Panc1 (cell line): ENCODE measurements around the gene NXPE3. TPM values are rescaled to one million over a fixed set of nuclear protein-coding genes. Genes with fewer than 3 reads are reported as not detected.

Experiments used
- ATAC-seq: fragments of 200-7000 bp; cut with Tn5 transposase; 2 replicates; pipeline ENCODE4 v1.9.1; 2020; ENCODE audit warnings: mild to moderate bottlenecking, moderate library complexity
- BruUV-seq: library from RNA; stranded (reverse); fragments of 400-500 nt; replicated peaks from 2 replicates; lab custom pipeline; 2021; lab: Mats Ljungman, UMichigan
- CTCF ChIA-PET: fragments of 300-600 bp; sonication (Branson Sonifier 250); formaldehyde crosslinking; loops from one replicate; lab custom pipeline; 2022; ENCODE audit warnings: antibody characterized with exemption; lab: Charles Lee
- POLR2A ChIA-PET: fragments of 300-600 bp; sonication (Branson Sonifier 250); formaldehyde crosslinking; loops from one replicate; lab custom pipeline; 2022; ENCODE audit warnings: antibody characterized with exemption; lab: Charles Lee
- DNase-seq: peaks from one replicate; pipeline ENCODE4 v3.0.0-alpha.2; 2010; ENCODE audit warnings: low read depth, low spot score
- H3K27ac ChIP-seq: 2 replicates; pipeline ENCODE4 v1.5.1; 2011; ENCODE audit warnings: mild to moderate bottlenecking, low read length, inconsistent platforms
- H3K27me3 ChIP-seq: fragments of 200-500 bp; sonication (Bioruptor generic); 2 replicates; pipeline ENCODE4 v1.6.0; 2014; ENCODE audit warnings: low read length, inconsistent platforms; ENCODE audit not compliant: control insufficient read depth, insufficient read depth
- H3K36me3 ChIP-seq: fragments of 200-500 bp; sonication (Bioruptor generic); 2 replicates; pipeline ENCODE4 v1.5.1; 2014; ENCODE audit warnings: inconsistent platforms, mild to moderate bottlenecking, low read length, moderate library complexity; ENCODE audit not compliant: control insufficient read depth, insufficient read depth
- H3K4me1 ChIP-seq: 2 replicates; pipeline ENCODE4 v1.5.1; 2011; ENCODE audit warnings: inconsistent platforms, mild to moderate bottlenecking, low read length, moderate library complexity; ENCODE audit not compliant: control insufficient read depth, insufficient read depth
- H3K4me3 ChIP-seq, 2 experiments: 2 replicates each; pipeline ENCODE4 v1.5.1; 2011 to 2012; ENCODE audit warnings: low read depth in 2 of 2, low read length in 2 of 2, mild to moderate bottlenecking in 2 of 2, inconsistent platforms in 1 of 2, moderate library complexity in 1 of 2
- H3K9me3 ChIP-seq: fragments of 200-500 bp; sonication (Bioruptor generic); 2 replicates; pipeline ENCODE4 v1.5.1; 2014; ENCODE audit warnings: low read depth, mild to moderate bottlenecking, inconsistent platforms, low read length, moderate library complexity; ENCODE audit not compliant: control insufficient read depth, insufficient read depth
- CTCF ChIP-seq: fragments of 450-650 bp; IDR thresholded peaks from 2 replicates; pipeline ENCODE4 v1.5.1; 2017; ENCODE audit warnings: mild to moderate bottlenecking
- POLR2AphosphoS5 ChIP-seq: IDR thresholded peaks from 2 replicates; pipeline ENCODE4 v1.6.1; 2012; ENCODE audit warnings: mild to moderate bottlenecking, low read depth, low read length, moderate library complexity
- REST ChIP-seq, 2 experiments: IDR thresholded peaks; 2 replicates each; pipeline ENCODE4 v1.6.1; 2011 to 2012; ENCODE audit warnings: low read depth in 2 of 2, control low read depth in 1 of 2, low read length in 1 of 2, mild to moderate bottlenecking in 1 of 2, moderate library complexity in 1 of 2; ENCODE audit not compliant: insufficient read depth in 1 of 2
- SIN3A ChIP-seq: IDR thresholded peaks from 2 replicates; pipeline ENCODE4 v1.6.1; 2012; ENCODE audit warnings: low read depth, mild to moderate bottlenecking, low read length, moderate library complexity, borderline replicate concordance; ENCODE audit not compliant: insufficient read depth
- TCF7L2 ChIP-seq: IDR thresholded peaks from 2 replicates; pipeline ENCODE4 v1.6.1; 2011; ENCODE audit warnings: mild to moderate bottlenecking, low read depth, low read length, inconsistent platforms
- in situ Hi-C: cut with HindIII; loops from 2 replicates; pipeline ENCODE4 v1.10.0; 2016; ENCODE audit warnings: low sequenced_read_pairs, low pct_unique_long_range_greater_than_20kb
- intact Hi-C: fragments of 100-400 bp; cut with micrococcal nuclease; formaldehyde crosslinking; loops from one replicate; pipeline ENCODE4 v1.10.0; 2022; ENCODE audit not compliant: unreplicated experiment
- total RNA-seq: library from RNA; stranded (reverse); gene quantifications from one replicate; pipeline ENCODE4 v1.2.1, GENCODE V29; 2021; ENCODE audit not compliant: unreplicated experiment

Gene NXPE3
- total RNA-seq, 1 experiment from 2014 or later = 30.4 TPM

GRCh38 chr3:101850246-101851051 is 71.4 kb downstream of the NXPE3 start:
- ChIA-PET CTCF (interaction anchor here (1.3 kb wide), 1 partner anchor 375 kb away, joined by 4 read pairs; no protein-coding TSS in a partner anchor), POLR2A (interaction anchor here (0.6 to 1.8 kb wide), 2 partner anchors 11 to 178 kb away, joined by 3 to 6 read pairs; no protein-coding TSS in a partner anchor)
- Histone ChIP-seq H3K27ac (peak overlapping the region; percentile 91), H3K27me3 (no peaks in the 10 kb centered on the region), H3K36me3 (peaks cover 33% of the 10 kb centered on the region), H3K4me3 (peak overlapping the region; percentile 86 to 91), H3K4me1 (peaks cover 18% of the 10 kb centered on the region), H3K9me3 (no peaks in the 10 kb centered on the region)
- TF ChIP-seq POLR2AphosphoS5 (no peak), REST (IDR thresholded peaks at IDR 0.05; ENCODE audit: insufficient read depth in 1 of 2, low read depth in 2 of 2, low read length in 1 of 2) (no peak), CTCF (no peak)
- in situ Hi-C loops (no loop called here), intact Hi-C loops (no loop called here)
- no peak for DNase-seq
- TSS peak; percentile 81 for BruUV-seq
- ATAC-seq = no peak

GRCh38 chr3:101851072-101851770 is 72.2 kb downstream of the NXPE3 start:
- Histone ChIP-seq H3K27ac (peak overlapping the region; percentile 91), H3K27me3 (no peaks in the 10 kb centered on the region), H3K4me1 (peaks cover 18% of the 10 kb centered on the region), H3K4me3 (peak overlapping the region; percentile 86 to 91), H3K9me3 (no peaks in the 10 kb centered on the region), H3K36me3 (peaks cover 37% of the 10 kb centered on the region)
- intact Hi-C loops = no loop called here
- in situ Hi-C loops = no loop called here
- no TSS peak for BruUV-seq
- DNase-seq (no peak), ATAC-seq (no peak)
- TF ChIP-seq CTCF (no peak), TCF7L2 (no peak), POLR2AphosphoS5 (no peak), REST (IDR thresholded peaks at IDR 0.05; ENCODE audit: insufficient read depth in 1 of 2, low read depth in 2 of 2, low read length in 1 of 2) (no peak), SIN3A (no peak)
- ChIA-PET POLR2A (interaction anchor here (0.7 kb wide), 1 partner anchor 319 kb away, joined by 3 read pairs; no protein-coding TSS in a partner anchor), CTCF (no interaction called here)
